ENCODE data around the gene SLC25A45. TPM values are rescaled to one million over a fixed set of nuclear protein-coding genes. Genes with fewer than 3 reads are reported as not detected.

SLC25A45 gene, protein sequence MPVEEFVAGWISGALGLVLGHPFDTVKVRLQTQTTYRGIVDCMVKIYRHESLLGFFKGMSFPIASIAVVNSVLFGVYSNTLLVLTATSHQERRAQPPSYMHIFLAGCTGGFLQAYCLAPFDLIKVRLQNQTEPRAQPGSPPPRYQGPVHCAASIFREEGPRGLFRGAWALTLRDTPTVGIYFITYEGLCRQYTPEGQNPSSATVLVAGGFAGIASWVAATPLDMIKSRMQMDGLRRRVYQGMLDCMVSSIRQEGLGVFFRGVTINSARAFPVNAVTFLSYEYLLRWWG
- total RNA-seq, result 1.2 and 1.7 TPM in 2 replicates

DNA sequence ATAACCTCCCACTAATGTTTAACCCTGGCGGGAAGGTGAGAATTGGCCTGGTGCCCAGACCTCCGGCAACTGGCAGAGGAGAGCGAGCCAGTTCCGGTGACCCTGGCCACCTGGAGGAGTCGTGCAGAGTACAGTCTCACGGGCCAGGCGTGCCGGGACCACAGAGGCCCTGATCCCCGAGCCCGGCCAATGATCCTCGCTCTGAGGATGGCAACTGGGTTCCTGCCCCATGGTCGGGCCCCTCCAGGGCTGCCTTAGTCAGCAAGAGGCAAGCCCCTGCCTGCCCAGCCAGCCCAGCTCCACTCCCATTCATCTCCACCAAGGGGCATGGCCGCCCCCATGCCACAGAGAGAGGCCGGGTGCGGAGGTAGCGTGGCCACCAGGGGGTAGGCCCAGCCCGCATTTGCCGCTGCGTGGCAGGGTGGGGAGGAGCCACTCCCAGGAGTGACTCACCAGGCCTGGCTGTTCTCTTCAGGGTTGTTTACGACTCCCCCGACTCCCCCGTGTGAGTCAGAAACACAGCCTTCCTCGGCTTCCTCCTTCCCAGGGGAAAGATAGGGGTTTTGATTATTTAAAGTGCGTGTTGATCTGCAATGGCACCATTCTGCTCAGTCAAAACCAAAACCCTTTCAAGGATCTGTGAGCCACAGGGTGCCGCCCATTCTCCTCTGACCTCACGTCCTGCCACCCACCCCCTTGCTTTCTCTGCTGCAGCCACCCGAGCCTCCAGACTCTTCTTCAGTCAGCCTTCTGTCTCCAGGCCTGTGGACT is at the start of gene SLC25A45:
Gene SLC25A45, minus strand, starts transcription at position 614 of the 771 bp plus-strand sequence. CDS start 695 bp downstream, outside the sequence.
- peak; percentile 94 to 99 for DNase-seq (ENCODE audit: low read depth in 2 of 2)

DNA sequence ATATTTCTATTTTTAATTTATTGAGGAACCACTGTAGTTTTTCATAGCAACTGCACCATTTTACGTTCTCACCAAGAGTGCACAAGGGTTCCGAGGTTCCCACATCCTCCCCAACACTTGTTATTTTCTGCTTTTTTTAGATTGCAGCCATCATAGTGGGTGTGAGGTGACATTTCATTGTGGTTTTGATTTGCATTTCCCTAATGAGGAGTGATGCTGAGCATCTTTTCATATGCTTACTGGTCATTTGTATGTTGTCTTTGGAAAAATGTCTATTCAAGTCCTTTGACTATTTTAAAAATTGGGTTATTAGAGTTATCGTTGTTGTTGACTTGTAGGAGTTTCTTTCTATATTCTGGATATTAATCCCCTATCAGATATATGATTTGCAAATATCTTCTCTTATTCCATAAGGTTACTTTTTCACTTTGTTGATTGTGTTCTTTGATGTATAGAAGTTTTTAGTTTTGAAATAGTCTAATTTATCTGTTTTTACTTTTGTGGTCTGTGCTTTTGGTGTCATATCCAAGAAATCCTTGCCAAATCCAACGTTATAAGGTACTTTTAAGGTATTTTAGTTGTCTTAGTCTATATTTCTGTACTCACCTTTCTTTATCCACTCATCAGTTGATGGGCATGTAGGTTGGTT is 49.1 kb upstream of the SLC25A45 start:
- peak in 1 of 2 donors; percentile 43 for DNase-seq (ENCODE audit: low read depth in 2 of 2)

DNA sequence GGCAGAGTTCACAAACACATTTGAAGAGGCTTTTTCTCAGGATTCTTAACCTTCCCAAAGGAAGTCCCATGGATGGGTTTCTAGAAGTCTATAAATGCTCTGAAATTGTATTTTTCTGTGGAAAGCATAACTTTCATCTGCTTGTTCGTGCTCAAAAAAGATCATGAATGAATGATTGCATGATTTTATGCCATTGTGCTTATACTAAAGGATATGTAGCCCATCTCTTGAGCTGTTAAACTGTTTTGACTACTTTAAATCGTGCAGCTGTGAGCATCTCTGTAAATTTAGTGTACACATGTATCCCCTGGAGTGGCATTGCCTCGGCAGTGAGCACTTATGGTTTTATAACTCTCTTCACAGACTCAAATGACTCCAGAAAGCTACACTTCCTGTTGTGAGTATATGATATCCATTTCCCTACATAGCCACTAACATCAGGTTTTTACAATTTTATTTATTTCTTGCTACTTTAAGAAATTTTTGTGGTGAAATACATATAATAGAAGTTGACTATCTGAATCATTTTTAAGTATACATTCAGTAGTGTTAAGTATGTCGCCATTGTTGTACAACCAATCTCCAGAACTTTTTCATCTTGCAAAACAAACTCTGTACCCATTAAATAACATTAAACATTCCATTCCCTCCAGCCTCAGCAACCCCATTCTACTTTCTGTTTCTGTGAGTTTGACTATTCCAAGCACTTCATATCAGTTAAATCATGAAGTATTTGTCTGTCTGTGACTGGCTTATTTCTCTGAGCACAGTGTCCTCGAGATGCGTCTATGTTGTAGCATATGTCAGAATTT is 48.2 kb upstream of the SLC25A45 start:
- DNase-seq (ENCODE audit: low read depth in 2 of 2), result peak; percentile 53 to 57

DNA sequence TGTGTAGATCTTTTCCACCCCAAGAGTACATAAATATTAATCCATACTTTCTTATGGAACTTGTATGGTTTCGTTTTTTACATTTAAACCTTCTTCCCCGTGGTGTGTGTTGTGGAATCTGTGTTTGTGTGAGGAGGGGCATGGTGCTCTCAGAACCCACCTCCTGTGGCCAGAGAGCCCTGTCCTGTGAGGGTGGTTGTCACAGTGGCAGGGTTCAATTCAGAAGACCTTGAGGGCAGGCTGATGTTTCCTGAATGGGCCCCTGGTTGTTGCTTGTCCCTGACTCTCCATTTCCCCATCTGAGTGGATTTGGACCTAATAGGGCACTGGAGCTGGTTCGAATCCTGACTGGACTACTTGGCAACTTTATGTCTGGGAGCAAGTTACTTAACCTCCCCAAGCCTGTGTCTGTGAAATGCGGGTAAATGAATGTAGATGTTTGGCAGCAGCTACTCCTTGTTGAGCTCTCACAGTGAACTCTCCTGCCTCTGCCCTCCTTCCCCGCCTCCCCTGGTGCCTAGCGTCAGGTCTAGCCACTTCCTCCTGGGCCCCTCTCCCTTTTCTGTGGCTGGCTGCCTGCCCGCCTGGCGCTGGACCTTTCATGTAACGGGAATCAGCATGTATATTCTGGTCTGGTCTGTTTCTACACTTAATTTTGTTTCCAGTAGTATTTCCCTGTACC is 47.4 kb upstream of the SLC25A45 start:
- DNase-seq (ENCODE audit: low read depth in 2 of 2), result peak; percentile 76 to 79

DNA sequence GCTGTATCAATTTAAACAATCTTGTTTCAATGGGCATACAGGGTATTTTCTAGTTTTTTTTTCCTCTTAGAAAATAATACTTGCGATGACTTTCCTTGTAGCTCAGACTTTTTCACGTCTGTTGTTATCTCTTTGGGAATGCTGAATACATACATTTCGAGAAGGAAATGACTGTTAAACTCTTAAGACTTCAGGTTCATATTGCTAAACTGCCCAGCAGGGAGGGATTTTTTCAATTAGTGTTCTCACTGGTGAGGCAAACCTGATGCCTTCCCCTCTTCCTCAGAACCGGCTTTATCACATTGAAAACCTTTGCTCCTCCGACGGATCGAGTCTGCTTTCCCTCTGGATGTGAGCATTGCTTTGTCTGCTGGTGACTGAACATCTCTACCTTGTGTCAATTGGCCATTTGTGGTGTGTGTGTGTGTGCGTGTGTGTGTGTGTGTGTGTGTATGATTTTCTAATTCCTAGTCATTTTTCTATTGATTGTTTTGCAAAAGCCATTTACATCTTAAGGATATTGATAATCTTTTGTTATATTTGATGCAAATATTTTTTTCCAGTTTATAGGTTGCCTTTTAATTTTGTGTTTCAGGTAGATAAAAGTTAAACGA is 46.7 kb upstream of the SLC25A45 start:
- peak; percentile 65 to 73 for DNase-seq (ENCODE audit: low read depth in 2 of 2)

DNA sequence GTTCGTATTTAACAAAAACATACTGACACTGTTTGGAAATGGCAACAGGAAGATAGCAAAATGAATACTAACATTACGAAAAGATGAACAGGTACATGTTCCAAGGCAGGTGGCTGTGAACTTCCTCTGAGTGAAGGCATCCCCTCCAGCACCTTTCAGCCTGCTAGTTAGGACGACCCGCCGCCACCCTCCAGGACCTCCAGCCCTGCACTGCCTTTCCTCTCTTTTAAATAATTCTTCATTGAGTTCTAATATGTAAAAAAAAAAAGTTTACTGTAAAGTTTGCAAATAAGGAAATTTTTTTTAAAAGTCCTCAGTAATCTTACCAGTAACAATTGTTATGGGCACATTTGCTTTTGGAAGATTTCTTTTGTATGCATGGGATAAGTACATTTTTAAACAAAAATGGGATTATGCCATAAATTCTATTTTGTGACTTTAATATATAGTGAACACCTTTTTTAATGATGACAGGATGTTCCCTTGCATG is 46.2 kb upstream of the SLC25A45 start:
- DNase-seq (ENCODE audit: low read depth in 2 of 2), result peak in 1 of 2 donors; percentile 63

DNA sequence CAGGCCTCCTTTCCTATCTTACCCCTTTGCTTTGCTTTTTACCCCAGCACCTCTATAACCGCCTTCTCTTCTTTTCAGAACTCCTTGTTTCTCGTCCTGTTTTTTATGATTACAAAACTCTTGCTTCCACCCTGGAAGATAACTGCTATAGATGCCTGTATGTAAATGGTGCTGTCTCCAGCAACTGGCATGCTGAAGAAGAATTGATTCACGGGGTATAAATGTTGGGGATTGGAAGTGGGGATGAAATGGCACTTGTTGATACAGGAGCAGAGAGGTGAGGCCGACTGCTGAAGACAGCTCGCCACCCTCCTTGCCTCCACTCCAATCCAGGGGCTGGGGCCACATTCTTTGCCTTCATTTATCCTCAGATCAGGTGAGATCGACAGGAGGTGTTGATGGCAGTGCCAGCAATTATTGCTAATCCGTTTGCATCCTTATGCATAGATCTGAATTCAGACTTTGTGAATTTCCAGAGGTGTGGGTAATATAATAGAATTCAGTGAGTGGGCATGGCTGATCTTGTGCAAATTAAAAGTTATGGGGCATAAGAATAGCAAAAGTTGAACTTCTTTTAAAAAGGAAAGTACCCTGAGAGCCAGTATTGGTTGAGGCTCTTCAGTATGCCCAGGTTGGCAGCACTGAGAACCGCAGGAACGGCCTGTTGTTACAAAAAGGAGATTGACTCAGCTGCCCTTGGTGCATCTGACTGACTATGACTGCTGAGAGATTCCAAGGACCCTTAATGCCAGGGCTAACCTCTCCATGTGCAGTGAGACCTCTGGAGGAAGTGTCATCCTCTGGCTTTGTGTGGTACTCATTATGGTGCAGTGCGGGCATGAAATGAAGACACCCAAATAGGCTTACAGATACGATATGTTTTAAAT is 45.5 kb upstream of the SLC25A45 start:
- DNase-seq (ENCODE audit: low read depth in 2 of 2), result peak; percentile 68 to 72

DNA sequence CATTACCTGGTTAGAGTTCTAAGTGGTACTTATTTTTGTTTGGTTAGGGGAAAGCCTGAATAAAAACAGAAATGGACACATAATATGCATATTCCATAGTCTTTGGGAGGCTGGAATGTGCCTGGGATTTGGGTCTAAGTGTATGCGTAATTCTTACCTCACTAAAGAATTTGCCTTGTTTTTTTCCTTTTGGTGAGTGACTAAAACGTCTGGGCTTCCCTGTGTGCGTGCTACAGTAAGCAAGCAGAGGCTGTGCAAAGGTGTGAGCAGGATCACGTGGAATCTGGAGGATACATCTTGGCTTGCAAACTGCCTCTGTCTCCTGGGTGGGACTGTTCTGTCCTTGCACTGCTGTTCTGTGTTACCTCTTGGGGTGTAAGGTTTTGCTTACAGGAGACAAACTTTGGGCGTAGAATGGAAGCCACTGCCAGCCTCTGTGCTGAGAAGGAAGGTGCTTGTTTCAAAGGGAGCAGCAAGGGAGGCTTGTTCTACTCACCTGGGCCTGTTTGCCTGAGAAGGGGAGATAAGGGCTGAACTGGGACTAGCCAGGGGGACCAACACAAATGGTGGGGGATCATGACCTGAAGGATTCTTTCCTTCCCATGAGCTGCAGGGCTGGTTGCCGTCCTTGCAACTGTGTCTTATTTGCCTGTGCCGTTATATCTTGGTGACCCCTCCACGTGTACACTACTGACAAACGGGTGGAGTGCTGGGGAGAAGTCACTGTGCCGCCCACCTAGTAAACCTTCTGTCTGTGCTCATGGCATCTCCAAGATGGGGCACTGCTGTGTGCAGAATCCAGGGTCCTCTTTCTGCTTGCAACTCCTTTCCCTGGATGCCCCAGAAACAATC is 44.6 kb upstream of the SLC25A45 start:
- DNase-seq (ENCODE audit: low read depth in 2 of 2), result peak; percentile 59 to 66

DNA sequence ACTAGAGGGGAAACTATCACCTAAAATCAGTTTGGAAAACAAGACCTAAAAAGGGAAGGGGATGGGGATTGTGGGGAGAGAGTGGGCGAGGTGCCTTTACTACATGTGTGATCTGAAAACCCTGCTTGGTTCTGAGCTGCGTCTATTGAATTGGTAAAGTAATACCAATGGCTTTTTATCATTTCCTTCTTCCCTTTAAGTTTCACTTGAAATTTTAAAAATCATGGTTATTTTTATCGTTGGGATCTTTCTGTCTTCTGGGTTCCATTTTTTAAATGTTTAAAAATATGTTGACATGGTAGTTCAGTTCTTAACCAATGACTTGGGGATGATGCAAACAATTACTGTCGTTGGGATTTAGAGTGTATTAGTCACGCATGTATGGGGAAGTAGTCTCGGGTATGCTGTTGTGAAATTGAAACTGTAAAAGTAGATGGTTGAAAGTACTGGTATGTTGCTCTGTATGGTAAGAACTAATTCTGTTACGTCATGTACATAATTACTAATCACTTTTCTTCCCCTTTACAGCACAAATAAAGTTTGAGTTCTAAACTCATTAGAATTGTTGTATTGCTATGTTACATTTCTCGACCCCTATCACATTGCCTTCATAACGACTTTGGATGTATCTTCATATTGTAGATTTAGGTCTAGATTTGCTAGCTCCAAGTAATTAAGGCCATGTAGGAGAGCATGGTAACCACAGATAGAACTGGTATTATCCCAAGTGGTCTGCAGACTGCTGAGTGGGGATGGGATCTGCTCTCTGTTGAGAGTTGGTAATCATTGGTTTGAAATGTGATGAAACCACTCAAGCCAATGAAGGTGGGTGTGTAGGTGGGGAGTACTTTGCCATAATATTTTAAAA is 43.8 kb upstream of the SLC25A45 start:
- DNase-seq (ENCODE audit: low read depth in 2 of 2), result peak; percentile 66 to 78

DNA sequence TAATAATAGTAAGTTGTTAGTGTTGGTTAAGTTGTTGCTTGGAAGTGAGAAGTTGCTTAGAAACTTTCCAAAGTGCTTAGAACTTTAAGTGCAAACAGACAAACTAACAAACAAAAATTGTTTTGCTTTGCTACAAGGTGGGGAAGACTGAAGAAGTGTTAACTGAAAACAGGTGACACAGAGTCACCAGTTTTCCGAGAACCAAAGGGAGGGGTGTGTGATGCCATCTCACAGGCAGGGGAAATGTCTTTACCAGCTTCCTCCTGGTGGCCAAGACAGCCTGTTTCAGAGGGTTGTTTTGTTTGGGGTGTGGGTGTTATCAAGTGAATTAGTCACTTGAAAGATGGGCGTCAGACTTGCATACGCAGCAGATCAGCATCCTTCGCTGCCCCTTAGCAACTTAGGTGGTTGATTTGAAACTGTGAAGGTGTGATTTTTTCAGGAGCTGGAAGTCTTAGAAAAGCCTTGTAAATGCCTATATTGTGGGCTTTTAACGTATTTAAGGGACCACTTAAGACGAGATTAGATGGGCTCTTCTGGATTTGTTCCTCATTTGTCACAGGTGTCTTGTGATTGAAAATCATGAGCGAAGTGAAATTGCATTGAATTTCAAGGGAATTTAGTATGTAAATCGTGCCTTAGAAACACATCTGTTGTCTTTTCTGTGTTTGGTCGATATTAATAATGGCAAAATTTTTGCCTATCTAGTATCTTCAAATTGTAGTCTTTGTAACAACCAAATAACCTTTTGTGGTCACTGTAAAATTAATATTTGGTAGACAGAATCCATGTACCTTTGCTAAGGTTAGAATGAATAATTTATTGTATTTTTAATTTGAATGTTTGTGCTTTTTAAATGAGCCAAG is 42.9 kb upstream of the SLC25A45 start:
- peak; percentile 52 to 72 for DNase-seq (ENCODE audit: low read depth in 2 of 2)

DNA sequence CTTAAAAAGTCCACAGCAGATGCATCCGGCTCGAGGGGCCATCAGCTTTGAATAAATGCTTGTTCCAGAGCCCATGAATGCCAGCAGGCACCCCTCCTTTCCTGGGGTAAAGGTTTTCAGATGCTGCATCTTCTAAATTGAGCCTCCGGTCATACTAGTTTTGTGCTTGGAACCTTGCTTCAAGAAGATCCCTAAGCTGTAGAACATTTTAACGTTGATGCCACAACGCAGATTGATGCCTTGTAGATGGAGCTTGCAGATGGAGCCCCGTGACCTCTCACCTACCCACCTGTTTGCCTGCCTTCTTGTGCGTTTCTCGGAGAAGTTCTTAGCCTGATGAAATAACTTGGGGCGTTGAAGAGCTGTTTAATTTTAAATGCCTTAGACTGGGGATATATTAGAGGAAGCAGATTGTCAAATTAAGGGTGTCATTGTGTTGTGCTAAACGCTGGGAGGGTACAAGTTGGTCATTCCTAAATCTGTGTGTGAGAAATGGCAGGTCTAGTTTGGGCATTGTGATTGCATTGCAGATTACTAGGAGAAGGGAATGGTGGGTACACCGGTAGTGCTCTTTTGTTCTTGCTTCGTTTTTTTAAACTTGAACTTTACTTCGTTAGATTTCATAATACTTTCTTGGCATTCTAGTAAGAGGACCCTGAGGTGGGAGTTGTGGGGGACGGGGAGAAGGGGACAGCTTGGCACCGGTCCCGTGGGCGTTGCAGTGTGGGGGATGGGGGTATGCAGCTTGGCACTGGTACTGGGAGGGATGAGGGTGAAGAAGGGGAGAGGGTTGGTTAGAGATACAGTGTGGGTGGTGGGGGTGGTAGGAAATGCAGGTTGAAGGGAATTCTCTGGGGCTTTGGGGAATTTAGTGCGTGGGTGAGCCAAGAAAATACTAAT is 42.0 kb upstream of the SLC25A45 start:
- DNase-seq (ENCODE audit: low read depth in 2 of 2), result peak; percentile 45 to 57

DNA sequence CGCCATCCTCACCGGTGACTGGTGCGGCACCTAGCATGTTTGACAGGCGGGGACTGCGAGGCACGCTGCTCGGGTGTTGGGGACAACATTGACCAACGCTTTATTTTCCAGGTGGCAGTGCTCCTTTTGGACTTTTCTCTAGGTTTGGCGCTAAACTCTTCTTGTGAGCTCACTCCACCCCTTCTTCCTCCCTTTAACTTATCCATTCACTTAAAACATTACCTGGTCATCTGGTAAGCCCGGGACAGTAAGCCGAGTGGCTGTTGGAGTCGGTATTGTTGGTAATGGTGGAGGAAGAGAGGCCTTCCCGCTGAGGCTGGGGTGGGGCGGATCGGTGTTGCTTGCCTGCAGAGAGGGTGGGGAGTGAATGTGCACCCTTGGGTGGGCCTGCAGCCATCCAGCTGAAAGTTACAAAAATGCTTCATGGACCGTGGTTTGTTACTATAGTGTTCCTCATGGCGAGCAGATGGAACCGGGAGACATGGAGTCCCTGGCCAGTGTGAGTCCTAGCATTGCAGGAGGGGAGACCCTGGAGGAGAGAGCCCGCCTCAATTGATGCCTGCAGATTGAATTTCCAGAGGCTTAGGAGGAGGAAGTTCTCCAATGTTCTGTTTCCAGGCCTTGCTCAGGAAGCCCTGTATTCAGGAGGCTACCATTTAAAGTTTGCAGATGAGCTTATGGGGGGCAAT is 41.2 kb upstream of the SLC25A45 start:
- DNase-seq (ENCODE audit: low read depth in 2 of 2), result peak in 1 of 2 donors; percentile 39

DNA sequence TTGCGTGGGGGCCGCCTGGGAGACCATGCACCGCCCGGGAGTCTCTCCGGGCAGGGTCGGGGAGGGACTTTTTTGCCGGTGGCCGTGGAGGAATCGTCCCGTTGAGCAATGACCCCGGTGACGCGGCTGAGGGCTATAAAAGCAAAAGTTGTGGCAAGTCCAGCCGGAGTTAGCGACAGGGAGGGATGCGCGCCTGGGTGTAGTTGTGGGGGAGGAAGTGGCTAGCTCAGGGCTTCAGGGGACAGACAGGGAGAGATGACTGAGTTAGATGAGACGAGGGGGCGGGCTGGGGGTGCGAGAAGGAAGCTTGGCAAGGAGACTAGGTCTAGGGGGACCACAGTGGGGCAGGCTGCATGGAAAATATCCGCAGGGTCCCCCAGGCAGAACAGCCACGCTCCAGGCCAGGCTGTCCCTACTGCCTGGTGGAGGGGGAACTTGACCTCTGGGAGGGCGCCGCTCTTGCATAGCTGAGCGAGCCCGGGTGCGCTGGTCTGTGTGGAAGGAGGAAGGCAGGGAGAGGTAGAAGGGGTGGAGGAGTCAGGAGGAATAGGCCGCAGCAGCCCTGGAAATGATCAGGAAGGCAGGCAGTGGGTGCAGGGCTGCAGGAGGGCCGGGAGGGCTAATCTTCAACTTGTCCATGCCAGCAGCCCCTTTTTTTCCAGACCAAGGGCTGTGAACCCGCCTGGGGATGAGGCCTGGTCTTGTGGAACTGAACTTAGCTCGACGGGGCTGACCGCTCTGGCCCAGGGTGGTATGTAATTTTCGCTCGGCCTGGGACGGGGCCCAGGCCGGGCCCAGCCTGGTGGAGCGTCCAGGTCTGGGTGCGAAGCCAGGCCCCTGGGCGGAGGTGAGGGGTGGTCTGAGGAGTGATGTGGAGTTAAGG is 40.4 kb upstream of the SLC25A45 start, which contains the start of gene NEAT1:
Gene NEAT1, plus strand, starts transcription at position 166 of the 883 bp plus-strand sequence.
- peak; percentile 95 to 99 for DNase-seq (ENCODE audit: low read depth in 2 of 2)

All from lung microvascular endothelial cell (primary cell).